Measurements from ENCODE around the gene RNF31.

The RNF31 gene

DNA sequence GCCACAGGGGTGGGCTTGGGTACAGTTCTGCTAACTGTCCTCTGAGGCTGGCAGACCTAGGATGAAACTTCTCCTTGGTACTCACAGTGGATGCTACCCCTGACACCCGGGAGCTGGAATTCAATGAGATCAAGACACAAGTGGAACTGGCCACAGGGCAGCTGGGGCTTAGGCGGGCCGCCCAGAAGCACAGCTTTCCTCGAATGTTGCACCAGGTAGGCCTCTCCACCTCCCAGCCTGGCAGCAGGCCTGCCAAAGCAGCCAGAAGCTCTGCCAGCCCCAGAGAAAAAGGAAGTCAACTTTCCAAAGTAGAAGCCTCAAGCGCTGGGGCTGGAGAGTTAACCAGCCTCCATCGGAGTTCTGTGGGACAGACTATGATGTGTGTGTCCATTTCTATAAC is 30.1 kb upstream of the RNF31 start:
- no peak for DNase-seq

DNA sequence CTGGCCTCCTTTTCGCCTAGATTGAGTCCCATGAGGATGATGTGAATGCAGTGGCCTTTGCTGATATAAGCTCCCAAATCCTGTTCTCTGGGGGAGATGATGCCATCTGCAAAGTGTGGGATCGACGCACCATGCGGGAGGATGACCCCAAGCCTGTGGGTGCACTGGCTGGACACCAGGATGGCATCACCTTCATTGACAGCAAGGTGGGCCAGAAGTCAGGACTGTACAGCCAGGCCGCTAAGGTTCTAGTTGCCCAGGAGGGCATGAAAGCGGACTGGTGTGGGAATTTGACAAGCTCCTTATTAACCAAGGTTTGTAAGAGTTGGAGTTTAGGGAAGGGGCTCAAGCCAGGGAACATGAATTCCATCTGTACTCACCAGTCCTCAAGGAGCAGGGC is 27.6 kb upstream of the RNF31 start:
- no peak for DNase-seq

DNA sequence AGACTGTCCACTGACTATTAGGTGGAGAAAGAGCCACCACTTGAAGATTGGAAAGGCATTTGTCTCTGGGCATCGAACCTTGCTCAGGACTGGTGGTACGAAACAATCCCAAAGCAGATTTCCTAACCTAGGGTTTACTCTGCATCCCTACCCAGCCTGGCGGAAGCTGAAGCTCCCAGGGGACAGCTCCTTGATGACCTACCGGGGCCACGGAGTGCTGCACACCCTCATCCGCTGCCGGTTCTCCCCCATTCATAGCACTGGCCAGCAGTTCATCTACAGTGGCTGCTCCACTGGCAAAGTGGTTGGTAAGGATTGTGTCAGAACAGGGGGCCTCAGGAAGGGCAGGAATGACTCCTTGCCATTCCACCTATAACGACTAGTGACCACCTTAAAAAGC is 26.1 kb upstream of the RNF31 start:
- no peak for DNase-seq

DNA sequence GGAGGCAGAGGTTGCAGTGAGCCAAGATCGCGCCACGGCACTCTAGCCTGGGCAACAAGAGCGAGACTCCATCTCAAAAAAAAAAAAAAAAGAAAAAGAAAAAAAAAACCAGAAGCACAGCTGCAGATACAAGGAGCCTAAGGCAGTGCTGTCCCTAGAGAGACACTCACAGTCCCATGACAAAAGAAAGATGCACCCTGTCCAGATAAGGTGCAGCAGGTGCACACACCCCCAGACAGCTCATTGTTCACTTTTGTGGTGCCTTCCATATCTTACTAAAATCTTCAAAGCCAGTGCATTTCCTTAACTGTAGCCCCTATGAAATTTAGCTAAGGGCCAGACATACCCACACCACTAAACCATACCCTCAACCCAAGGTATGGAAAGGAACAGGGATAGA is 24.9 kb upstream of the RNF31 start:
- no peak for DNase-seq

DNA sequence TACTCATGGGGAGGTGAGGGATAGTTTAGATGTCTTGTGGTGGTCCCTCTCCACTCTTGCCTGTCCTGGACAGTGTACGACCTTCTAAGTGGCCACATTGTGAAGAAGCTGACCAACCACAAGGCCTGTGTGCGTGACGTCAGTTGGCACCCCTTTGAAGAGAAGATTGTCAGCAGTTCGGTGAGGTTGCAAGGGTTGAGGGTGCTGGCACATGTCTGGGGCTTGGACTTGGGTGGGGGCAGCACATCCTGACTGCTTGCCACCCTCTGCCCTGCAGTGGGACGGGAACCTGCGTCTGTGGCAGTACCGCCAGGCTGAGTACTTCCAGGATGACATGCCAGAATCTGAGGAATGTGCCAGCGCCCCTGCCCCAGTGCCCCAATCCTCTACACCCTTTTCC is 24.4 kb upstream of the RNF31 start:
- no peak for DNase-seq

DNA sequence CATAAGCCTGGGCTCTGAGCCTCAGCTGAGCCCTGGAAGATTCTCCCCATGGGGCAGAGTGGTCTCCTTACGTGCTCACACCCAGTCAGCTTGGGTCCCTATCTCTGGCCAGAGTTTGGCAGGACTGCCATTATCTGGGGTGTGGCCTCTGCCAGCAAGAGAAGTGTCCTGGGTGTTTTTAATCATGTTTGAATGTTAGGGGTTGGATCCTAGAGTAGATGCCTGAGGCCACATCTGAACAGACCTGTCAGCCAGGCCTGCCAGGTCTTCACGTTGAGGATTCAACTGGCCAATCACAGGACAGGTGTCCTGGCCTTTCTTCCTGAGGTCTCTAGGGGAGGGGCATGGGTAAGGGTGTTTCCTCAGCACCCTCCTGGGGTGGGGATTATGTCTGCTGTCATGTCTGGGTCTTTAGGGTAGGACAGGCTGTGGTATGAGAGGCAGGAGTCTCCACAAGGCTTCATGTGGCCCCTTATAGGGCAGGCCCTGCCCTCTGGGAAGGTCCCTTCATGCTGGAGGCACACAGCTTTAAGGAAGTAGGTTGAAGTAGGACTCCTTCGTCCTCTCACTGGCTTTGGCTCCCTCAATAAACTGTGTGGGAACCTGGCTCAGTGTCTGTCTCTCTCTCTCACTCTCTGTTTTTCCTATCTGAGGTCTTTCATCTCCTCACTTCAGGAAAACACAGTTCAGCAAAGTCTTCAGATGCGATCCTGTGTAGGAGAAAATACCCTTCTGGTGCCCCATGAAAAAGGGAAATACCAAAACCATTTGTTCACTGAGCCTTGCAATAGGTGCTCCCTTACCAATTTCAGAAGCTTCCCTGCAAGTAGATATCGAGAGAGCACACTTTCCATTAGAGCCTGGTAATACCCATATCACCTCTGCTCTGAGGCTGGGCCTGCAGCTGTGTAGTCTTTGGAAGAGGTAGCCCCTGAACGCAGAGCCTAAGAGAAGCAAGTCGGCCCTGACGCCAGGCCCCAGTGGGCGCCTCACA is 23.6 kb upstream of the RNF31 start:
- no peak for DNase-seq

DNA sequence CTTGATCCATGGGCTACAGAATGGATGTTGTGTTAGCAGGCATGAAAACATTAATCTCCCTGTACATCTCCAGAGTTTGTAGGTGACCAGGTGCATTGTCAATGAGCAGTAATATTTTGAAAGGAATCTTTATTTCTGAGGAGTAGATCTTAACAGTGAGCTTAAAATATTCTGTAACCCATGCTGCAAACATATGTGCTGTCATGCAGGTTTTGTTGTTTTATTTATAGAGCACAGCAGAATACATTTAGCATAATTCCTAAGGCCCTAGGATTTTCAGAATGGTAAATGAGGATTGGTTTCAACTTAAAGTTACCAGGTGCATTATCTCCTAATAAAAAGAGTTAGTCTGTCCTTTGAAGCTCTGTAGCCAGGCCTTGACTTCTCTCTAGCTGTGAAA is 20.4 kb upstream of the RNF31 start:
- no peak for DNase-seq

DNA sequence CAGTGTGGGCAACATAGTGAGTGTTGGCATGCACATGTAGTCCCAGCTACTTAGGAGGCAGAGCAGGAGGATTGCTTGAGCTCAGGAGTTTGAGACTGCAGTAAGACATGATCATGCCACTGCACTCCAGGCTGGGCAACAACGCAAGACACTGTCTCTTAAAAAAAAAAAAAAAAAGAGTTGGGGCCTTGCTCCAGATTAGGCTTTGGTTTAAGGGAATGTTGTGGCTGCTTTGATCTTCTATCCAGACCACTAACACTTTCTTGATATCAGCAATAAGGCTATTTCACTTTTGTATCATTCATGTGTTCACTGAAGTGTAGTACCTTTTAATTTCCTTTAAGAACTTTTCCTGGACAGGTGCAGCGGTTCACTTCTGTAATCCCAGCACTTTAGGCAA is 19.6 kb upstream of the RNF31 start:
- no peak for DNase-seq

DNA sequence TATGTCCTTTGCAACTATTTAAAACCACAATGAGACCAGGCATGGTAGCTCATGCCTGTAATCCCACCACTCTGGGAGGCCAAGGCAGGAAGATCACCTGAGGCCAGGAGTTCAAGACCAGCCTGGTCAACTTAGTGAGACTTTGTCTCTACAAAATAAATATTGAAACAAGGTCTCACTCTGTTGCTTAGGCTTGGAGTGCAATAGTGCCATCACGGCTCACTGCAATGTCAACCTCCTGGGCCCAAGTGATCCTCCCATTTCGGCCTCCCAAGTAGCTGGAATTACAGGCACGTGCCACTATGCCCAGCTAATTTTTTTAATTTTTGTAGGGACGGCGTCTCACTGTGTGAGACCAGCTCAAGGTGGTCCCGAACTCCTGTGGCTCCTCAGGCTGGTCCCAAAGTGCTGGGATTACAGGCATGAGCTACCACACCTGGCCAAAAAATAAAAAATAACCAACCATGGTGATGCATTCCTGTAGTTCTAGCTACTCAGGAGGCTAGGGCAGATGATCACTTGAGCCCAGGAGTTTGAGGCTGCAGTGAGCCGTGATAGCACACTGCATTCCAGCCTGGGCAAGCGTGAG is 17.8 kb upstream of the RNF31 start:
- no peak for DNase-seq

DNA sequence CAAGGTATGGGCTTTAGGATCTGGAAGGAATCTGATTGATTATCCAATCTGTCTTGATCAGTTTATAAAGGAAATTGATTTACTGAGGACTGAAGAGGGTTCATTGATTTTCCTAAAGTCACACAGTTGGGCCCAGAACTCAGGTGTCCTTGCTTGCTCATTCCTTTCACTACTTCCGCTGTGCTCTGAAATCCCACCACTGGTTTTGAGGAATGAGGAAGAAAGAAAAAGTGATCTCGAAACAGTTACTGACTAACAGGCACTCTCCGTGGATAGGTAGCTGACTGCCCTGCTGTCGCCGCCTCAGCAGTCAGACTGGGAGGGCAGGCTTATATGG is 16.9 kb upstream of the RNF31 start, which contains the start of gene FITM1:
Gene FITM1, plus strand, starts transcription at position 280 of the 337 bp plus-strand sequence. CDS start 905 bp downstream, outside the sequence.
- DNase-seq, result no peak

DNA sequence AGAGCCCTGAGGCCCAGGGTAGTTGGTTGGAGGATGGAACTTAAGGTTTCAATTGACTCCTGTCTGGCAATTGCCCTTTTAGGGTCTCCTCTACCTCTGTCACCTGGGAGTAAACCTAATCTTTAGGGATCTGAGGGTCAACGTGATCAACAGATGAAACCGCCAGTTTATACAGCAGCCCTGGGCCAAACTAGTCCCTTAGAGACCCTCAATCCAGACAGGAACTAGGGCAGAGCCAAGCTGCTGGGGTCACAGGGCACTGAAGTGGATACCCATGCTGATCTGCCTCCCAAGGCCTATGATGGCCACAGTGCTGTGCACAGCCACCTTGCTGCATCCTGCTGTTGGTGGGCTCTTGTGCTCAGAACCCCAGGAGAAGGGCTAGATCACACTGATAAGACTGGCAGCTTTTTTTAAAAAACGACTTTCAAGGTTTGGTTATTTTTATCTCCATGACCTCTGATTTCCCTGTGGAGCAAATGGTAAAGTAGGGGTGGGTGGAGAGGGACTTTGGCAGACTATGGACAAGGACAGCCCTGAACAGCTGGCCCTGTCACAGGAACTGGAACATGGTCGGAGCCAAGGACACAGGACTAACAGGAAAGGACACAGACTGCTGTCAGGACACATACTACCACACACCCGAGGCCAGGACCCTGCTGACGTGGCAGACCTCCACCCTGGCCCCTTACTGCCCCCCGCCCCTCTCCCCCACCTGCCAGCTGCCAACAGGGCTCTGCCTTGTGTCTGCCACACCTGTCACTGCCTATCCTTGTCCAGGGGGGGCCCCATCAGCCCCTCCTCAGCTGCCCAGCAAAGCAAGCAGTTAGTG is 16.4 kb upstream of the RNF31 start:
- DNase-seq, result no peak

DNA sequence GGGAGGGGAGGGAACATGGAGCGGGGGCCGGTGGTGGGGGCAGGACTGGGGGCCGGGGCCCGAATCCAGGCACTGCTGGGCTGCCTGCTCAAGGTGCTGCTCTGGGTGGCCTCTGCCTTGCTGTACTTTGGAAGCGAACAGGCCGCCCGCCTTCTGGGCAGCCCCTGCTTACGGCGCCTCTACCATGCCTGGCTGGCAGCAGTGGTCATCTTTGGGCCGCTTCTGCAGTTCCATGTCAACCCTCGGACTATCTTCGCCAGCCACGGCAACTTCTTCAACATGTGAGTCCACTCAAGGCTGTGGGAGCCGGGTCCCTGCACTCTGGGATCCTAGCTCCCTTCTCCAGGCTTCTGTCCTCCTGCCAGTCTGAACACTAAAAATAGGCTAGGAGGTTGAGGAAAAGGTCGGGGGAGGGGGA is 15.7 kb upstream of the RNF31 start:
- no peak for DNase-seq

DNA sequence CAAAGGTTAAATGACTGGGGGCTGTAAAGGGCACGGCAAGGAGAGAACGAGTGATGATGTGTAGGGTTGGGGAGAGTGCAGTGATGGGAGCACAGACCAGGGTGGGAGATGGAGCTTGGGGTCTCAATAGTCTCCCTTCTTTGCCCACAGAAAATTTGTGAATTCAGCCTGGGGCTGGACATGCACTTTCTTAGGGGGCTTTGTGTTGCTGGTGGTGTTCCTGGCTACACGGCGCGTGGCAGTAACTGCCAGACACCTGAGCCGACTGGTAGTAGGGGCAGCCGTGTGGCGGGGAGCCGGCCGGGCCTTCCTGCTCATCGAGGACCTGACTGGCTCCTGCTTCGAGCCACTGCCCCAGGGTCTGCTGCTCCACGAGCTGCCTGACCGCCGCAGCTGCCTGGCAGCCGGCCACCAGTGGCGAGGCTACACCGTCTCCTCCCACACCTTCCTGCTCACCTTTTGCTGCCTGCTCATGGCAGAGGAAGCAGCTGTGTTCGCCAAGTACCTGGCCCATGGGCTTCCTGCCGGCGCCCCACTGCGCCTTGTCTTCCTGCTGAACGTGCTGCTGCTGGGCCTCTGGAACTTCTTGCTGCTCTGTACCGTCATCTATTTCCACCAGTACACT is 15.1 kb upstream of the RNF31 start:
- DNase-seq, result no peak

DNA sequence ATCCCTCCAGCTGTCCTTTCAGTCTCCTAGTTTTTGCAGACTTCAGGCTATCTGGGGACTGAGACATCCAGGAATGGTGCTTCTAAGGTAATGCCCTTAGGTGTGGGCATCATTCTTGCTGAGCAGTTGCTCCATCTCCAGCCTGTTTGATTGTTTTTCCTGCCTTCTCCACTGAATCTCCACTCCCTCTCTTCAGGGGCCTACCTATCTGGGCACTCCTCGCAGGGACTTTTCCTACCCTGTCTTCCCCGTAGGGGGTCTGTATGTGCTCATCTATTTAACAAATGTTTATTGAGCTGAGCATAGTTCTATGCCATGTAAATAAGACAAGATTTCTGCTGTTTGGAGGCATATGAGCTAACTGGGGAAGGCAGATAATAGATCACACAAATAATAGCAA is 14.3 kb upstream of the RNF31 start:
- DNase-seq, result no peak

DNA sequence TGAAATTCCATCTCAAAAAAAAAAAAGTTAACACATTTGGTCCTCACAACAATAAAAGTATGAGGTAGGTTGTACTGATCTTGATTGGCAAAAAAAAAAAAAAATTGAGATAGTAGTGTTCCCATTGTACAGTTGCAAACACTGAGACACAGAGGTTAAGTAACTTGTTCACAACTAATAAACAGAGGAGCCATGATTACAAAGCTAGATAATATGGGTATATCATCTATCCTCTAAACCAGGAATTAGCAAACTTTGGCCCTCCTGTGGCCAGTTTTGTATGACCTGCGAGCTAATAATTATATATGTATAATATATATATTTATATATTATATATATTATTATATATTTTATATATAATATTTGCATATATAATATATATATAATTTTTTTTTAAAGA is 13.6 kb upstream of the RNF31 start:
- DNase-seq, result no peak

DNA sequence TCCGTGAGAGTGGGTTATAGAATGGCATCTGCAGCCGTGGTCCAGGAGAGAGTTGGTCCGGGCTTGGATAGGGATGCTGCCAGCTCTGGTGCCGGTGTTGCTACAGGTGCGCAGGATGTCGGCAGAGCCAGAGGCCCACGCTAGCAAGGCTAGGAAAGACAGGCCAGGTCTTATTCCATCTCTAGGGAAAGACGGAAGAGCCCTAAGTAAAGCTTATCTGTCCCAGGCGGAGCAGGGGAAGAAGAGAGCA is 11.8 kb upstream of the RNF31 start:
- no peak for DNase-seq

DNA sequence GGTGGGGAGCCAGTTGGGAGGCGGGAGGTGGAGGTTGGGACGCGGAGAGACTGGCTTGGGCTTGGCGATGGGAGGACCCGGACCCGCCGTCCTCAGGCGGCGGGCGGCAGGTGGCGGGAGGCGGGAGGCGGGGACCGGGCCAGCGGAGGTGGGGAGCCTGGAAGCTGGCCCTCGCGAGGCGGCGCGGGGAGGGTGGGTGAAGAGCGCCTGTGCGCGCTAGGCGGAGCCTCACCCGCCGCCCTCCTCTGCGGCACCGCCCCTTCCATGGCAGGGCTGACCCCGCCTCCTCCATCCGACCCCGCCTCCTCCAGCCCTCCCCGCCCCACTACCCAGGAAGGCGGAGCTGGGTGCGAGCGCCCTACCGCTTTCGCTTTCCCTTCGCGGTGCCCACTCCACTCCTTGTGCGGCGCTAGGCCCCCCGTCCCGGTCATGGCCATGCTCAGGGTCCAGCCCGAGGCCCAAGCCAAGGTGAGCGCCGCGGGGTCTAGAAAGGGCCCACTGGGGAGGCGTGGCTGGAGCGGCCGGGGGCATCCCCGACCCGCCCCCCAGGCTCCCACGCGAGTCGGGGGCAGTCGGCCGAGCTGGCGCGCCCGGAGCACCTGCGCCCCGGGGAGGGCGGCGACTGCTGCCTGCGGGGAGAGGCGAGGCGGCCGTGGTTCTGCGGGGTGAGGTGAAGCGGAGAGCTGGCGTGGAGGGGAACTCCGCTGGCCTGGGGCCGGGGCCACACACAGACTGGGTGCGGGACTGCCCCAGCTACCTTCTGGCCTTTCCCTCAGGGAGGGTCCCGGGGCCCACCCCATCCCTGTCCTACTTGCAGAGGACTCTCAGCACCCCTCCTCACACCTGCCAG is 11.2 kb upstream of the RNF31 start, which contains the start of gene PSME1:
Gene PSME1, plus strand, starts transcription at position 361 of the 850 bp plus-strand sequence. Its CDS starts 69 bp downstream, at position 430.
- peak; percentile 91 for DNase-seq

DNA sequence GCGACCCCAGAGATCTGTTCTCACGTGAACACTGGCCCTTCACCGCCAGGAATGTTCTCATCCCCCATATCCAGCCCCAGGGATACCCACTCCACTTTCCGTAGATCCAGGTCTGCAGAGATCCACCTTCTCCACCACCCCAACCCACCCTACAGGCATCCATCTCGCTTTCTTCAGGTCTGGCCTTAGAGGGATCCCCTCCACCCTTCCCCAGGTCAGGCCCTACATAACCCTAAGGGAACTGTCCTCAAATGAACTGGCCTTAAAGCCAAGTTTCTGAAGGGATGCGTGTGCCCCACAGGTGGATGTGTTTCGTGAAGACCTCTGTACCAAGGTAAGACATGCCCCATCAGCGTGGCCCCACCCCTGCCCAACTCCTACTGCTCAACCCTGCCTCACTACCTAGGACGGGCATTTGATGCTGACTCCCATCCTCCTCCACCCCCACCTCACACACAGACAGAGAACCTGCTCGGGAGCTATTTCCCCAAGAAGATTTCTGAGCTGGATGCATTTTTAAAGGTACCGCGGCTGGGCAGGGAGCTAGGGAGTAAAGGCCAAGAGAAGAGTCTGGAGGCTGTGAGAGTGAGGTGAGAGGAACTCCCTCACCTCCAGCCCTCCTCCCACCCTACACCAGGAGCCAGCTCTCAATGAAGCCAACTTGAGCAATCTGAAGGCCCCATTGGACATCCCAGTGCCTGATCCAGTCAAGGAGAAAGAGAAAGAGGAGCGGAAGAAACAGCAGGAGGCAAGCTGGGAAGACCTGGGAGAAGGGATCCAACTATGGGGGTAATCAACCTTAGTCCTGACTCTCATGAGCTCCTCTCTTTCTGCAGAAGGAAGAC is 10.4 kb upstream of the RNF31 start:
- no peak for DNase-seq

DNA sequence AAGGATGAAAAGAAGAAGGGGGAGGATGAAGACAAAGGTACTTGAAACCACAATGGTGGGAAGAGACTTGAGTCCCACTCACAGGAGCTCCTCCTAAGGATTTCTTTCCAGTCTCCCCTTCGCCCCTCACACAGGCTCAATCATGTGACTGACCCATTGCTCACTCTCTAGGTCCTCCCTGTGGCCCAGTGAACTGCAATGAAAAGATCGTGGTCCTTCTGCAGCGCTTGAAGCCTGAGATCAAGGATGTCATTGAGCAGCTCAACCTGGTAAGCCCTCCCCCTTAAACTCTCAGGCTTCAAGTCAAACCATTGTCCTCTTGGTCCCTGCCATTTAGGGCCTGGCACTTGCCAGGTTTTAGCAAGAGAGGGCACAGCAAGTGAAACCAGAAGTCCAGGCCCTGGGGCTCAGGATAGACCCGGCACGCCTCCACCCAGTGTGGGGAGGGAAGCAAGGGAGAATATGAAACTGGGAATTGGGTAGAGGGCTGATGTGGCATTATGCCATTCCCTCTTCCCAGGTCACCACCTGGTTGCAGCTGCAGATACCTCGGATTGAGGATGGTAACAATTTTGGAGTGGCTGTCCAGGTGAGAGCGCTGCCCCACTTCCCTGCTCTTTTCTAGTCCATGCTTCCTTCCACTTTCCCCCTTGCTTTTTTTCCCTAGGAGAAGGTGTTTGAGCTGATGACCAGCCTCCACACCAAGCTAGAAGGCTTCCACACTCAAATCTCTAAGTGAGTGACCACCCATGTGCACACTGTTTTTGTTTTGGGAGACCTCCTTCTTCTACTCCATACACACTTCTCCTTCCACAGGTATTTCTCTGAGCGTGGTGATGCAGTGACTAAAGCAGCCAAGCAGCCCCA is 9.5 kb upstream of the RNF31 start:
- no peak for DNase-seq

All from activated CD4-positive, alpha-beta T cell treated with anti-CD3 and anti-CD28 coated beads for 1 hour (primary cell).